HG03280 (cell line): Measurements from ENCODE around the gene EPG5.
"Not testable (repeated sequence)": the region's sequence is repeated elsewhere in the genome, so short reads cannot be mapped to it uniquely, and the experiment has no call there.

Experiments used
- ATAC-seq: cut with Tn5 transposase; IDR thresholded peaks from one replicate; pipeline ENCODE4 v1.9.1; 2021; ENCODE audit warnings: mild to moderate bottlenecking, moderate library complexity; ENCODE audit not compliant: unreplicated experiment

The EPG5 gene

DNA sequence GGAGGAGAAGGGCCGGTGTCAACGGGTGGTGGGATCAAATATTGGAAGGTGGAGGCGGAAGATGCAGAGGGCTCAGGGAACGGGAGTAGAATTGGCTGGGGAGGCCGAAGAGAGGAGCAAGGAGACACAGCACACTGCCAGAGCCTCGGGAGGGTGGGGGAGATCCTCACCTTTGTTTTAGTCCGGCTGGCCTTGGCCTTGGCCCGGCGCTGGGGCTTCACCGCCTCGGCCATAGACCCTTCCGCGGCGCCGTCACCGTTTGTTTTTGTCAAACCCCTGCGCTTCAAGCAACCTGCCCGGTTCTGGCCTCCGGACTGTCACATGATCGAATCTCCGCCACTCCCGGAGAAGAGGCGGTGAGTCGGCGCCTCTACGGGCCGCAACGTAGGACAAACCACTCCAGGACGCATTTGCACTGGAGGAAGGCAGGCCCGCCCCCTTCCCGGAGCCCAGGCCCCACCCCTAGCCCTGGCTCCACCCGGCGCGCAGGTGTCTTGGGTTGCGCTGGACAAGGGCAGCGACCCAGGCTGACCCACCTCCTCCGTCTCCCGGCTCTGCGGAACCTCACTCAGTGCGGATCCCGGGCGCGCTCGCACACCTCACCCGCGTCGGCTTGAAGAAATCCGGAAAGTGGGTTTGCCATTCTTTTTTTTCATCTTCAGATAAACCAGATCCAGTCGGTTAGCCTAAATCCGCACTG lies at the start of gene EPG5:
Gene EPG5, minus strand, starts transcription at position 323 of the 700 bp plus-strand sequence. Its CDS starts 90 bp downstream, at position 233.
- peak; percentile 98 for ATAC-seq

- no peak for ATAC-seq
Measured at GRCh38 chr18:46013484-46014189, 46.5 kb upstream of the EPG5 start.

GRCh38 chr18:46010676-46011075 lies 43.5 kb upstream of the EPG5 start:
- ATAC-seq, result no peak

- no peak for ATAC-seq
Measured at GRCh38 chr18:46010050-46010449, 42.9 kb upstream of the EPG5 start.

DNA sequence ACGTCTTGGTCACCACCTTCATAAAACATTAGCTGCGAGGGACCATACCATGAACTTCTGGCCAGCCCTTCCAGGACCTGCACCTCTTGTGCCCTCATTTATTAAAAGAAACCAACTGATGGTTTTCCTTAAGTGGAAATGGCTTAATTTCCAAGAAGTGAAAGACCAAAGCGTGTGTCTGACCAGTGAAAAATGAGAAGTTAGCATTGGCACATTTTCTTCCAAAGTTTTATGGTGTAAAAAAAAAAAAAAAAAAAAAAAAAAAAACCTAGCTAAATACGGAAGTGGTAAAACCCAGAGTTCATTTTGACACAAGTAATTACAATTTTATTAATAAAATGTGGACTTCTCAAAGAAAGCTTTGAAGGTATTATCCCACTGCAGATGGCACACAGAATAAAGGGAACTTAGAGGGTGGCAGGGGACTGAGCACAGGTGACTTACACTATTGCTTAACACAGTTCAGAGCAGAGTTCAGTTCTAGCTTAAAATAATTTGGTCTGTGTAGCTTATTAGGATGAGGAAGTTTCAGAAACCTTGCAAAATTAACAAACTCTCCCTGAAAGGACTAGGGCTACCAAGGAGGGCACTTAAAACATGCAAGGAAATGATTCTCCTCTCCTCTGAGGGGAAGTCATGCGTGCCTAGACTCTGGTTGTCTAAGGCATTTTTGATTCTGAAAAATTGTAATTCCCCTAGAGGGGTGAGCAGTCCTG lies 42.2 kb upstream of the EPG5 start:
- no peak for ATAC-seq

DNA sequence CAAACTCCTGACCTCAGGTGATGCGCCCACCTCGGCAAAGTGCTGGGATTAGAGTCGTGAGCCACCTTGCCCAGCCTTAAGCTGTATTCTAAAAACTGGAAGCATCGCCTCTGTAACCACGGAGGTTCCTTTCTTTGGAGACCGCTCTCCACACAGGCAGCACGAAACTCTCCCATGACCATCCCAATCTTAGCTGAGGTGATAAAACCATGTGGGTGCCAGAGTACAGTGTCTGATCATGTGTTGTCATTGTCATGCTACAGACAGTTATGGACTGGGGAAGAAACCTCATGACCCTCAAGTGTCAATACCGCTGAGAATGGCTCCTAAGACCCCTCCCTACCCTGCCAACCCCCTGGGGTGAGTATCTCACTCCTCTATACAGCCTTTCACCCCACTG lies 41.4 kb upstream of the EPG5 start:
- no peak for ATAC-seq

DNA sequence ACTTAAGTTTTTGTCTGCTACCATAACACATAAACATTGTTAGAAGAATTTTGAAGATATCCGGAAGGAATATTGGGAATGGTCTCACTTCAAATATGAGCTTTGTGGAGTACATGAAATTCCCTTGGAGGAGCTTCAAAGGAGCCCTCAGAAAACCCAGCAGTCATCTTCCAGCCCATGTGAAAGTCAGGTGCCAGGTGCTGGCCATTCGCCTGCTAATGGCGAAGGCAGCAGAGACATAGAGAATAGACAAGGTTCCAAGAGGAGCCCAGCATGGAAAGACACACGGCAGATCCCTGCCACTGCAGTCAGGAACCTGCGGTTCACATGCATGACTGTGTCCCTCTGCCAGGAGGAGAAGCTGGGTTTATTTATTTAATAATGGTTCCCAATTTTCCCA lies 40.0 kb upstream of the EPG5 start:
- no peak for ATAC-seq

DNA sequence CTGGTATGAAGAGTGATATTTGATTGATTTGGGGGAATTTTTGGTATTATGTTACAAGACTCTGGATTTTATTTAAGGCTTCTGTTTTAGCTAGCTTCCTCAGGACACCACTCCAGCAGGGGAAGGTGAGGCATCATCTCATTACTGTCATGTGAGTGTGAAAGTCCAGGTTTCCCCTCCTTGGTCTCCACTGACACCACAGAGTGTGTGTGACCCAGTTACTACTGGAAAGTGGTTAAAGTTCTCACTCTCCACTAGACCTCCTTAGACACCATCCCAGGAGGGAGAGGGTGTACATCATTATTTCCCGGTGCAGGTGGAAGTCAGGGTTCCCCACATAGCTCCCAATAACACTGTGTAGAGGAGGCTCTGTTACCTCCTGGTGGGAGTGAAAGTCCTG lies 35.8 kb upstream of the EPG5 start:
- no peak for ATAC-seq

DNA sequence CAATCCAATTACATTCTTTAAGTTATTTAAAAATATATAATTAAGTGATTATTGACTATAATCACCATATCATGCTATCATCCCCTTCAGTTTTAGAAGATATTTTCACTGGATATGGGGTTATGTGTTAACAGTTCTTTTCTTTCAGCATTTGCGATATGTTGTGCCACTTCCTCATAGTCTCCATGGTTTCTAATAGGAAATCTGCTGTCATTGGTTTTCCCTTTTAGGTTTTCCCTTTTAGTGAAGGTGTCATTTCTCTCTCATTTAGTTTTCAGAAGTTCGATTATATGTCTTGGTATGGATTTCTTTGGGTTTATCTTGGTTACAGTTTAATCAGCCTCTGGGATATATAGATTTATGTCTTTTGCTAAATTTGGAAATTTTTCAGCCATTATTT lies 34.8 kb upstream of the EPG5 start:
- ATAC-seq, result no peak

- no peak for ATAC-seq
Measured at GRCh38 chr18:46001074-46001473, 33.9 kb upstream of the EPG5 start.

DNA sequence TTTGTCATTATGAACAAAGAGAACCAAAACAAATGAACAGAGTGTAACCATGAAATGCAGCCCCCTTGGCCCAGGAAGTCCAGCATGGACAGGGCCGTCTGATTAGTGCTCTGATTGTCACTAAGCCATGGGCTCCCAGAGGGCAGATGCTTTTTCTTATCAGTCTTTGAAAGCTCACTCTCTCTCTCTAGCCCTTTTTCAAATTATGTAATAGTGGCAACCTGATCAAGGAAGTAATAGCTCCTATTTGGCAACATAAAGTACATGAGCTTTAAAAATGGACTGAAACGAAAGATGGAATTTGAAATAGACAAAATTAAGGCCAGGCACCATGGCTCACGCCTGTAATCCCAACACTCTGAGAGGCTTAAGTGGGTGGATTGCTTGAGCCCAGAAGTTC lies 32.4 kb upstream of the EPG5 start:
- ATAC-seq, result no peak

GRCh38 chr18:45998244-45998643 lies 31.1 kb upstream of the EPG5 start:
- ATAC-seq, result no peak

GRCh38 chr18:45997700-45998151 lies 30.6 kb upstream of the EPG5 start:
- ATAC-seq, result no peak

DNA sequence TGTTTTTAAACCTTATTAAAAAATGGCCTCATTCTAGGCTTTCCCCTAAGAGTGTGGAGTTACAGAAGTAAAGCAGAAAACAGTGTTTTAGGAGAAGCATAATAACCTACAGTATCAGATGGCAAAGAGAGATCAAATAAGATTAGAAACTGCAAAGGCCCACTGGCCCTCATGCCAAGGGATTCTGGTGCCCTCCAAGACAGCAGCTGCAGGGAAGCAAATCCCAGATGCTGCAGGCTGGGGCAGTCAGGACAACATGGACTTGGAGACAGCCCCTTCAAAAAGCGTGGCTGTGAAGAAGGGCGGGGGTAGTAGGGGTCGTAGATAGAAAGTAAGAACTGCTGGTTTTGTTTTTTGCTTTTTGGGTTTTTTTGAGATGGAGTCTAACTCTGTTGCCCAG lies 28.3 kb upstream of the EPG5 start:
- ATAC-seq, result no peak

DNA sequence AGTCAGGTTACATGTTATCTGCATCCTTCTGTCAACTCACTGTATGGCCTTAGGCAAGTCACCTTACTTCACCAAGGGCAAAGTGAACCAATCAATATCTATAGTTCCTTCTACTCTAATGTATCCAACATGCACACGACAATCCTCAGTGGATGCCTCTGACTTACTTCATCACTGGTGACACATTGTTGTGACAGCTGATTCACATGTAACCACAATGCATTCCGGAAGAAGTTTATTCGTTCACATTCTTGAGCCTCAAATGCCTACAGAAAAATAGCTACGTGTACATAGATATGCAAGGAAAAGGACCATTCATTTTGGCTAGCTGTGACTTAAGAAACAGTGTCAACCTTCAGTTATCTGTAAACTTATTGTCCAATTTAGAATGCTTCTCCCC lies 26.3 kb upstream of the EPG5 start:
- ATAC-seq, result no peak

DNA sequence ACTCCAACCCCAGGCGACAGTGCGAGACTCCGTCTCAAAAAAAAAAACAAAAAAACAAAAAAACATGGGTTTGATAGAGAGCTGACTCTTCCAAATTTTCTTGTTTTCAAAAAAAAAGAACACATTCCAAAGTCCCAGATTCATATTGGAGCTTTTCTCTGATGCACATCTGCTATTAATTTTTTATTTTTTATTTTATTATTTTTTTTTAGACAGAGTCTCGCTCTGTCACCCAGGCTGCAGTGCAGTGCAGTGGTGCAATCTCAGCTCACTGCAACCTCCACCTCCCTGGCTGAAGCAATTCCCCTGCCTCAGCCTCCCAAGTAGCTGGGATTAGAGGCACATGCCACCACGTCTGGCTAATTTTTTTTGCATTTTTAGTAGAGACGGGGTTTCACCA lies 25.4 kb upstream of the EPG5 start:
- not testable (repeated sequence) for ATAC-seq

DNA sequence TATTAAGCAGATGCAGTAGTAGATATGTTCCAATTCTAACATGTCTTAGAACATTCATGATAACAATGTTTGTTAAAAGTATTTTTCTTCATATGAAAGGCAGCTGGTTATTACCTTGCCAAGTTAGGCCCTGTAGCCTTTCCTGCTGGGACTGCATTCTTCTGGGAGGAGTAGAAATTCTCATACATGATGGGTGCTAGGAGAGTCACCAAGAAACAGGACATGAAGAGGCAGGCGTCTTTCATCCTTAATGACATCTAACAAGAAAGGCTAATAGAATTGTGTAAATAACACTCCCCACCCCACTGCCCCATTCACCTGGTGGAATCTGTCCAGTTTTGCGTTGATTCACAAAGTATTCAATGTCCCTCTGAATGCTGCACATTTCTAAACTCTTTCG lies 24.7 kb upstream of the EPG5 start:
- ATAC-seq, result no peak

GRCh38 chr18:45984546-45985235 lies 17.6 kb upstream of the EPG5 start:
- ATAC-seq, result no peak

DNA sequence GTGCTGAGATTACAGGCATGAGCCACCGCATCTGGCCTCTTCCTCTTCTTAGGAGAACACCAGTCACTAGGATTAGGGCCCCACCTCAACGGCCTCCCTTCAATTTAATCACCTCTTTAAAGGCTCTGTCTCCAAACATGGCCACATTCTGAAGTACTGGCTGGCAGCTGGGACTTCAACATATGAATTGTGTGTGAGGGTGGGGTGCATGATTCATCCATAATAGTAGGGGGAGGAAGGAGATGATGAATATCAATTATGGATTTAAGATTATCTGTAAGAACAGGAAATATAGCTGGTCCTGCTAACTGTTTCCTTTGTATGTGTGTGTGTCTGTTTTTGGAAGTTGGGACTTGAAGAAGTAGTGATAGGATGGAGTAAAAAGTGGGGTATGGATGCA lies 14.7 kb upstream of the EPG5 start:
- no peak for ATAC-seq

DNA sequence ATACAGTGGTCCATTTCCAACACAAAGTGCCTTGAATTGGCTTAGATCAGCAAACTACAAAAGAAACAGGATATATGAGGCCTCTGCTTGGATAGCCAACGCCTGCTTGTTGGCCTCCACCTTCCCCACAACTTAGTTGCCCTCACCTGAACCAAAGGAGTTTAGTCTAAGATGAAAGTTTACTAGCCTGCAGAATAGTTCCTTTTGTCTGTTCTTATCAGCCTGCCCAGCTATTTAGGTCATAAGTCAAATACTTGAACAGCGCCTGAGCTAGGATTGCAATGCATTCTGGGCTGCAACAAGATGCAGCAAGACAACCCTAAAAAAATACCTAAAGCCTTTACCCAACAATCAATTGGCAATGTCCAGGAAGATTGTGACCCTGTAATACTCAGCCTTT lies 13.1 kb upstream of the EPG5 start:
- no peak for ATAC-seq

DNA sequence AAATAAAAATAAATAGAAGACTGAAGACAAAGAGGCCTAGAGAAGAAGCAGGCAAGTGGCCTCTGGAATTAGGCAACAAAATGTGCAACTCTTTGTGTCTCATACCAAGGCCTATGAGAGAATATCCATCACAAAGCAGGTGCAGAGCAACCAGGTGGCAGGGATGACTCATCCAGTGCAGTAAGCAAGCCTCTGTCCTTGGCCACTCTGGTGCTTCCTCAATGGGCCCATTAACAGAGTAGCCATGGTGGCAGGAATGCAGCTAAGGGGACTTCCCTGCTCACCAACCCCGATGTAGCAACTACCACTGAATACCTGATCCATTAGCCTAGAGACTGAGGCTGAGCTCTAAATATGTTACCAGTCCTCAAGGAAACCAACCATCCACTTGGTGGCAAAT lies 11.0 kb upstream of the EPG5 start:
- ATAC-seq, result no peak
